GM23338 (cell line): ENCODE data around the gene LTBP2. TPM values are rescaled to one million over a fixed set of nuclear protein-coding genes. Genes with fewer than 3 reads are reported as not detected.

Experiments used
- ATAC-seq: fragments of 200-7000 bp; cut with Tn5 transposase; 3 replicates; pipeline ENCODE4 v1.9.1; 2020
- DNase-seq: peaks from one replicate; pipeline ENCODE4 v3.0.0-alpha.2; 2015; ENCODE audit warnings: low spot score
- H2AFZ ChIP-seq: fragments of 200-600 bp; sonication (generic); 2 replicates; pipeline ENCODE4 v1.8.0; 2016; ENCODE audit warnings: antibody characterized with exemption, mild to moderate bottlenecking, moderate library complexity
- H3F3A ChIP-seq: fragments of 200-600 bp; sonication (generic); replicated peaks from 2 replicates; pipeline ENCODE4 v1.8.0; 2017; ENCODE audit warnings: antibody characterized with exemption, mixed run types, low read depth
- H3K27ac ChIP-seq: fragments of 200-600 bp; sonication (generic); 2 replicates; pipeline ENCODE4 v1.6.1; 2016; ENCODE audit warnings: low read depth
- H3K27me3 ChIP-seq: fragments of 200-600 bp; sonication (generic); 2 replicates; pipeline ENCODE4 v1.8.0; 2016; ENCODE audit warnings: mild to moderate bottlenecking, mixed run types, moderate library complexity; ENCODE audit not compliant: insufficient read depth
- H3K36me3 ChIP-seq: fragments of 200-600 bp; sonication (generic); 2 replicates; pipeline ENCODE4 v1.8.0; 2016; ENCODE audit warnings: mild to moderate bottlenecking; ENCODE audit not compliant: insufficient read depth
- H3K4me1 ChIP-seq: fragments of 200-600 bp; sonication (generic); 2 replicates; pipeline ENCODE4 v1.8.0; 2016; ENCODE audit warnings: mild to moderate bottlenecking, moderate library complexity; ENCODE audit not compliant: insufficient read depth
- H3K4me2 ChIP-seq: fragments of 200-600 bp; sonication (generic); 2 replicates; pipeline ENCODE4 v1.7.1; 2017; ENCODE audit warnings: mixed run types
- H3K4me3 ChIP-seq: fragments of 200-600 bp; sonication (generic); 2 replicates; pipeline ENCODE4 v1.6.1; 2016; ENCODE audit warnings: mixed run types
- H3K79me2 ChIP-seq: fragments of 200-600 bp; sonication (generic); replicated peaks from 2 replicates; pipeline ENCODE4 v1.8.0; 2017; ENCODE audit warnings: mild to moderate bottlenecking; ENCODE audit not compliant: insufficient read depth
- H3K9me2 ChIP-seq: fragments of 200-600 bp; sonication (generic); 2 replicates; pipeline ENCODE4 v1.8.0; 2017; ENCODE audit not compliant: insufficient read depth
- H4K20me1 ChIP-seq: fragments of 200-600 bp; sonication (generic); replicated peaks from 2 replicates; pipeline ENCODE4 v1.8.0; 2017; ENCODE audit warnings: mild to moderate bottlenecking; ENCODE audit not compliant: insufficient read depth
- H3K27ac Mint-ChIP-seq: 2 replicates; pipeline ENCODE4 v1.8.0; 2020; ENCODE audit warnings: inconsistent platforms, mild to moderate bottlenecking, moderate library complexity, mixed read lengths
- H3K27me3 Mint-ChIP-seq: 3 replicates; pipeline ENCODE4 v1.8.0; 2022; ENCODE audit warnings: low read depth, mild to moderate bottlenecking, moderate library complexity, mixed read lengths, inconsistent platforms; ENCODE audit not compliant: insufficient read depth, poor library complexity
- H3K36me3 Mint-ChIP-seq: 3 replicates; pipeline ENCODE4 v1.8.0; 2021; ENCODE audit warnings: low read depth, mild to moderate bottlenecking, inconsistent platforms, moderate library complexity, mixed read lengths
- H3K4me1 Mint-ChIP-seq: 3 replicates; pipeline ENCODE4 v1.8.0; 2020; ENCODE audit warnings: mild to moderate bottlenecking, inconsistent platforms, mixed read lengths
- H3K4me3 Mint-ChIP-seq: 3 replicates; pipeline ENCODE4 v1.8.0; 2021; ENCODE audit warnings: moderate library complexity, mild to moderate bottlenecking, inconsistent platforms, mixed read lengths
- H3K9me3 Mint-ChIP-seq: 3 replicates; pipeline ENCODE4 v1.8.0; 2020; ENCODE audit warnings: moderate library complexity, mild to moderate bottlenecking, inconsistent platforms, mixed read lengths
- CREB1 ChIP-seq: fragments of 250-450 bp; sonication (Bioruptor Pico); IDR thresholded peaks from 2 replicates; pipeline ENCODE4 v1.5.0; 2020; ENCODE audit warnings: low read depth, mild to moderate bottlenecking, moderate library complexity
- CTCF ChIP-seq, 2 experiments: fragments of 200-600 bp in 1 of 2; sonication (generic) in 1 of 2; conservative IDR thresholded peaks; 2 replicates each; pipeline versions ENCODE4 v1.5.1 to v1.6.1; 2016 to 2017; ENCODE audit warnings: antibody characterized with exemption in 2 of 2, low read depth in 2 of 2, mild to moderate bottlenecking in 2 of 2, moderate library complexity in 1 of 2
- ETS1 ChIP-seq: IDR thresholded peaks from 2 replicates; pipeline ENCODE4 v1.6.1; 2016; ENCODE audit warnings: antibody characterized with exemption
- EZH2phosphoT487 ChIP-seq: fragments of 200-600 bp; sonication (generic); IDR thresholded peaks from one replicate; pipeline ENCODE4 v1.8.1; 2018; ENCODE audit warnings: antibody characterized with exemption; ENCODE audit not compliant: unreplicated experiment
- POLR2AphosphoS5 ChIP-seq: IDR thresholded peaks from 2 replicates; pipeline ENCODE4 v1.6.1; 2016; ENCODE audit warnings: antibody characterized with exemption, low read depth
- REST ChIP-seq: IDR thresholded peaks from one replicate; pipeline ENCODE4 v1.6.1; 2018; ENCODE audit warnings: antibody characterized with exemption; ENCODE audit not compliant: unreplicated experiment
- STAT1 ChIP-seq: IDR thresholded peaks from one replicate; pipeline ENCODE4 v1.6.1; 2016; ENCODE audit warnings: antibody characterized with exemption; ENCODE audit not compliant: unreplicated experiment
- ZNF114 ChIP-seq: fragments of 250-450 bp; sonication (Bioruptor Pico); IDR thresholded peaks from 2 replicates; pipeline ENCODE4 v1.5.0; 2020; ENCODE audit warnings: mild to moderate bottlenecking, moderate library complexity
- ZNF331 ChIP-seq: fragments of 250-450 bp; sonication (Bioruptor Pico); IDR thresholded peaks from 2 replicates; pipeline ENCODE4 v1.5.0; 2020; ENCODE audit warnings: low read depth, mild to moderate bottlenecking, moderate library complexity
- ZNF462 ChIP-seq: fragments of 250-450 bp; sonication (Bioruptor Pico); IDR thresholded peaks from 2 replicates; pipeline ENCODE4 v1.5.0; 2020; ENCODE audit warnings: mild to moderate bottlenecking, moderate library complexity
- polyA plus RNA-seq: library from polyadenylated mRNA; unstranded; fragments of >200 nt; fragmentation: Nextera tagmentation; extraction: Ambion mirVana; gene quantifications from 2 replicates; pipeline ENCODE4 v1.2.1, GENCODE V29; 2016
- total RNA-seq: library from RNA; depleted of rRNA; stranded (reverse); fragments of >200 nt; shearing (Covaris generic); gene quantifications from 2 replicates; pipeline ENCODE4 v1.2.3, GENCODE V29; 2014

LTBP2 gene
- total and polyA plus RNA-seq, 2 experiments from 2014 or later: 0.27 to 0.49 TPM

- Mint-ChIP-seq H3K36me3 (no peaks in the 10 kb centered on the region), H3K9me3 (no peaks in the 10 kb centered on the region), H3K27ac (no peak overlapping the region), H3K4me3 (no peak overlapping the region), H3K27me3 (peaks cover 4% of the 10 kb centered on the region), H3K4me1 (peaks cover 11% of the 10 kb centered on the region)
- Histone ChIP-seq H3K4me3 (no peak overlapping the region), H3K27me3 (no peaks in the 10 kb centered on the region), H3K4me2 (no peak overlapping the region), H3K79me2 (no peaks in the 10 kb centered on the region), H2AFZ (no peak overlapping the region), H3K27ac (no peak overlapping the region), H3K9me2 (no peaks in the 10 kb centered on the region), H4K20me1 (no peaks in the 10 kb centered on the region), H3F3A (no peaks in the 10 kb centered on the region), H3K36me3 (no peaks in the 10 kb centered on the region), H3K4me1 (peaks cover under 1% of the 10 kb centered on the region; the same call in 1 of the 2 replicates)
- ATAC-seq: peak; percentile 14
- TF ChIP-seq CREB1 (CRISPR knock-in tag) (no peak), STAT1 (no peak), POLR2AphosphoS5 (no peak), ZNF331 (CRISPR knock-in tag) (no peak), ZNF114 (CRISPR knock-in tag) (no peak), EZH2phosphoT487 (no peak), CTCF (conservative IDR thresholded peaks at IDR 0.05; ENCODE audit: low read depth in 2 of 2) (no peak), ETS1 (no peak), ZNF462 (CRISPR knock-in tag) (no peak), REST (no peak)
- no peak for DNase-seq
Measured at GRCh38 chr14:74546416-74546815, 65.6 kb downstream of the LTBP2 start.
